ENCODE measurements around the gene GARS1.

GARS1 gene

GRCh38 chr7:30649717-30650420, 55.2 kb downstream of the GARS1 start:
- H3K9me3 ChIP-seq (ENCODE audit: control insufficient read depth, insufficient read depth, low read length), result no peaks in the 10 kb centered on the region
- H3K27ac ChIP-seq (ENCODE audit: low read depth, low read length), result no peak overlapping the region
- H3K27me3 ChIP-seq (ENCODE audit: control insufficient read depth, low read length), result no peaks in the 10 kb centered on the region
- peaks cover 12% of the 10 kb centered on the region for H3K36me3 ChIP-seq (ENCODE audit: control insufficient read depth, low read length)
- peaks cover 7% of the 10 kb centered on the region; the same call in 1 of the 2 replicates for H3F3A ChIP-seq (ENCODE audit: control insufficient read depth, insufficient read depth)
- H3K4me2 ChIP-seq (ENCODE audit: low read length), result no peak overlapping the region
- no peaks in the 10 kb centered on the region for H3K4me1 ChIP-seq (ENCODE audit: control insufficient read depth, low read length)
- TF ChIP-seq EZH2phosphoT487 (IDR thresholded peaks at IDR 0.05; ENCODE audit: borderline replicate concordance, low read length), result no peak
- no peaks in the 10 kb centered on the region for H3K9me2 ChIP-seq (replicated peaks; ENCODE audit: control insufficient read depth, low read length)
- H3K79me2 ChIP-seq (ENCODE audit: control insufficient read depth, low read length), result no peaks in the 10 kb centered on the region
- H3K4me3 ChIP-seq (ENCODE audit: low read length), result no peak overlapping the region
- H4K20me1 ChIP-seq (ENCODE audit: control insufficient read depth, insufficient read depth, low read depth, low read length), result no peaks in the 10 kb centered on the region

- Histone ChIP-seq H3K79me2 (ENCODE audit: control insufficient read depth, low read length) (no peaks in the 10 kb centered on the region), H3K4me3 (ENCODE audit: low read length) (no peak overlapping the region), H3K27ac (ENCODE audit: low read depth, low read length) (no peak overlapping the region), H3F3A (ENCODE audit: control insufficient read depth, insufficient read depth) (peaks cover 5% of the 10 kb centered on the region; the same call in 1 of the 2 replicates), H3K36me3 (ENCODE audit: control insufficient read depth, low read length) (peaks cover 7% of the 10 kb centered on the region), H3K4me2 (ENCODE audit: low read length) (no peak overlapping the region), H3K9me2 (replicated peaks; ENCODE audit: control insufficient read depth, low read length) (no peaks in the 10 kb centered on the region), H4K20me1 (ENCODE audit: control insufficient read depth, insufficient read depth, low read depth, low read length) (no peaks in the 10 kb centered on the region), H3K27me3 (ENCODE audit: control insufficient read depth, low read length) (no peaks in the 10 kb centered on the region), H3K4me1 (ENCODE audit: control insufficient read depth, low read length) (no peaks in the 10 kb centered on the region), H3K9me3 (ENCODE audit: control insufficient read depth, insufficient read depth, low read length) (no peaks in the 10 kb centered on the region)
- TF ChIP-seq, protein P1, sequence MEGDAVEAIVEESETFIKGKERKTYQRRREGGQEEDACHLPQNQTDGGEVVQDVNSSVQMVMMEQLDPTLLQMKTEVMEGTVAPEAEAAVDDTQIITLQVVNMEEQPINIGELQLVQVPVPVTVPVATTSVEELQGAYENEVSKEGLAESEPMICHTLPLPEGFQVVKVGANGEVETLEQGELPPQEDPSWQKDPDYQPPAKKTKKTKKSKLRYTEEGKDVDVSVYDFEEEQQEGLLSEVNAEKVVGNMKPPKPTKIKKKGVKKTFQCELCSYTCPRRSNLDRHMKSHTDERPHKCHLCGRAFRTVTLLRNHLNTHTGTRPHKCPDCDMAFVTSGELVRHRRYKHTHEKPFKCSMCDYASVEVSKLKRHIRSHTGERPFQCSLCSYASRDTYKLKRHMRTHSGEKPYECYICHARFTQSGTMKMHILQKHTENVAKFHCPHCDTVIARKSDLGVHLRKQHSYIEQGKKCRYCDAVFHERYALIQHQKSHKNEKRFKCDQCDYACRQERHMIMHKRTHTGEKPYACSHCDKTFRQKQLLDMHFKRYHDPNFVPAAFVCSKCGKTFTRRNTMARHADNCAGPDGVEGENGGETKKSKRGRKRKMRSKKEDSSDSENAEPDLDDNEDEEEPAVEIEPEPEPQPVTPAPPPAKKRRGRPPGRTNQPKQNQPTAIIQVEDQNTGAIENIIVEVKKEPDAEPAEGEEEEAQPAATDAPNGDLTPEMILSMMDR (IDR thresholded peaks at IDR 0.05; ENCODE audit: low read depth, low read length, poor library complexity, severe bottlenecking), result no peak
- no peak for TF ChIP-seq EZH2phosphoT487 (IDR thresholded peaks at IDR 0.05; ENCODE audit: borderline replicate concordance, low read length)
These were observed 55.7 kb downstream of the GARS1 start for GRCh38 chr7:30650421-30650808.

DNA sequence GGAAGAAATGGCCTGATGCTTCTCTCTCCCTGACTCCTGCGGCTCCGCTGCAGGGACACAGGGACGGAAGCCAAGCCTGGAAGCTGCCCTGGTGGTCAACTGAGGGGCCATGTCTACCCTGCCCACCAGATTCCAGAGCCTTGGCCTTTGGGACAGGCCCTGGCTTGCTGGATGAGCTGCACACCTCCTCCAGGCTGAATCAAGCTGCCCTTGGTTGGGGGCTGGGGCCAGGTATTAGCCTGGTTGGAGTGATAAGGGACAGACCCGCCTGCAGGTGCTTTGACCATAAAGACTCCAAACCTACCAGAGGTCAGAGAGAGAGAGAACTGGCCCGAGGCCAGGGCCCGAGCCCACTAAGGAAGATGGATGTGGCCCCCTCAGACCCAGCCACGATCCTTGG, 57.5 kb downstream of the GARS1 start:
- Histone ChIP-seq H3K9me2 (replicated peaks; ENCODE audit: control insufficient read depth, low read length) (no peaks in the 10 kb centered on the region), H4K20me1 (ENCODE audit: control insufficient read depth, insufficient read depth, low read depth, low read length) (no peaks in the 10 kb centered on the region), H3K27me3 (ENCODE audit: control insufficient read depth, low read length) (no peaks in the 10 kb centered on the region), H3K4me2 (ENCODE audit: low read length) (no peak overlapping the region), H3F3A (ENCODE audit: control insufficient read depth, insufficient read depth) (no peaks in the 10 kb centered on the region), H3K36me3 (ENCODE audit: control insufficient read depth, low read length) (no peaks in the 10 kb centered on the region), H3K79me2 (ENCODE audit: control insufficient read depth, low read length) (no peaks in the 10 kb centered on the region), H3K27ac (ENCODE audit: low read depth, low read length) (no peak overlapping the region), H3K4me1 (ENCODE audit: control insufficient read depth, low read length) (no peaks in the 10 kb centered on the region), H3K9me3 (ENCODE audit: control insufficient read depth, insufficient read depth, low read length) (no peaks in the 10 kb centered on the region), H3K4me3 (ENCODE audit: low read length) (no peak overlapping the region)
- TF ChIP-seq EZH2phosphoT487 (IDR thresholded peaks at IDR 0.05; ENCODE audit: borderline replicate concordance, low read length), result no peak
- TF ChIP-seq, protein P1 (IDR thresholded peaks at IDR 0.05; ENCODE audit: low read depth, low read length, poor library complexity, severe bottlenecking), result no peak

Data from DOHH2 (cell line).